HG03175 (cell line): Measurements from ENCODE around the gene LIN28B.

Experiments used
- ATAC-seq: cut with Tn5 transposase; IDR thresholded peaks from one replicate; pipeline ENCODE4 v1.9.1; 2021; ENCODE audit warnings: mild to moderate bottlenecking, moderate library complexity; ENCODE audit not compliant: unreplicated experiment

The LIN28B gene

DNA sequence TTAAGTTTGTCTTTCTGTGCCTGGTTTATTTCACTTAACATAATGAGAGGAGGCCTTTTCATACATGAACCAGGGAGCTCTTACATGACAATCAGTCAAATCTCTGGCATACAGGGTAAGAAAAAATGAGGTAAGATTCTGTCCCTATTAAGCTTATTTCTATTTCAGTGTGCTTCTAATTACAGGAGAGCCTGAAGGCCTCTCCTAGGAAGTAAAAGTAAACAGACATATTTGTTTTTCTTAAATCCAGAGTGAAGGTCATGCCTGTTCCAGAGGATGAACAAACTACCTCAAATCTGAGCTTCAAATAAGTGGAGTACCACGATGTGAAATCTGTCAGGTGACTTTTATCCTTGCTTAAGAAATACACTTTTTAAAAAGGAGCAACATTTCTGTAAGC lies 150.3 kb downstream of the LIN28B start:
- ATAC-seq, result no peak

DNA sequence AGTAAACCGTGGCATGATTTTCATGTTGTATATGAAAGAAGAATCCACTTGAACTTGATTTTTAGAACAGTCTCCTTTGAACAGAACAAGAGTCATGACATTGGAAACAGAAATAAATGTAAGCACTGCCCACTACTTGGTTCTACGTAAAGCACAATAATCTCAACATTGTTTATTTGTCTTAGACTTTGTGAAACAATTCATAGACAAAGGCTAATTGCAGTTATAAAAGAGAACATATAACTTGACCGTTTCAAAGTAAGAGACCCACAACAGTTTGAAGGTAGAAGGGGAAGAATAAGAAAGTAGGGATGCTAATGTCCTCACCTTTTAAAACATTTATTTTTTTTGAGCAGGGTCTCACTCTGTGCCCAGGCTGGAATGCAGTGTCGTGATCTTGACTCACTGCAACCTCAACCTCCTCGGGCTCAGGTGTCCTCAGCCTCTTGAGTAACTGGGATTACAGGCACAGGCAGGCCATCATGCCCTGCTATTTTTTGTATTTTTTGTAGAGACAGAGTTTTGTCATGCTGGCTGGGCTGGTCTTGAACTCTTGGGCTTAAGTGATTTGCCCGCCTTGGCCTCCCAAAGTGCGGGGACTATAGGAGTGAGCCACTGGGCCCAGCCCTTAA lies 151.8 kb downstream of the LIN28B start:
- ATAC-seq, result no peak

DNA sequence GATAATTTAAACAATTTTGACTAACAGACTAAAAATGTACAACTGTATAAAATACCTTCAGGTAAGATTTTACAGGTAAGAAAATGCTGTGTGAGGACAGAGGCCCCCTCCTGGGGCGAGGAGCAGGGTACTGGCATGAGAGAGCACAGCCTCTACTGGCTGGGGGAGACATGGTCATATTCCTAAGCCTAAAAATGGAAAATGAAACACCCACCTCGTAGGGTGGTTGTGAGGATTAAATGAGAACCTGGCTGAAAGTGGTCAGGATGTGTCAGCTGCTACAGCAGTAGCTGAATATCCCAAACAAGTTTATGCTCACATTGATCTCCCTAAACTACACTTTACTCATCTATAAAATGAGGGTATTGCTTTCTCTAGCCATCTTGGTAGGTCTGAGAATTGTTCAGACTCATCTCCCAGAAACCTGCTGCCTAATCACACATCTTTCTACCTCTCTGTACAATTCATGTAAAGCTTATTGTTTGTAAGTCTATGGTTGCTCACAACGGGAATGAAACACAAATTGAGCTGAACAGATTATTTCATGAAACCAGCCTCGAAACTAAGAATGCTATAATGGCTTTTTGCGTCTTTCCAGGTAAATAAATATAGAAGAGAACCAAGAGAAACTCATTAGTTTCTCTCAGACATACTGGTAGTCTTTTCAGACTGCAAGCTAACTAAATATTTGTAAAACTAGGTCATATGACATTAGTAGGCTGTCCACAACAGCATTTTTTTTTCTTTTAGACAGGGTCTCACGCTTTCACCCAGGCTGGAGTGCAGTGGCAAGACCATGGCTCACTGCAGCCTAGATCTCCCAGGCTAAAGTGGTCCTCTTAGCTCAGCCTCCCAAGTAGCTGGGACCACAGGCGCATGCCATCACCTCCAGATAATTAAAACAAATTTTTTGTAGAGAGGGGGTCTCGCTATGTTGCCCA lies 153.3 kb downstream of the LIN28B start:
- ATAC-seq, result peak; percentile 47

DNA sequence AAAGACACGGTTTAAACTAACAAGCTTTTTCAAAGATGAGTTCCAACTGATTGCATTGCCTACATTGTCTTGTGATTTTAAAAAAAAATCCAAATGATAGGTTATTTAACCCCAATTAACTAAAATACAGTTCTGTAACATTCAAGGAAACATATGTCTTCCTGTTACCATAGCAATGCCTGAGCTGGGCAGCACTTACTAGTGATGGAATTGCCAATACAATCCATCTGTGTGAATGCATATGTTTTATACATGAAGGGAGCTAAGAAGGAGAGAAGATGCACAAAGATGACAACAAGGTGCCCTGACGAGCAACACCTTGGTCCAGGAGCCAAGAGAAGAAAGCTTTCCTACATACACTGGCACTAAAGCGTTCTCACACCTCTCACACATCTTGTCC lies 154.2 kb downstream of the LIN28B start:
- no peak for ATAC-seq

DNA sequence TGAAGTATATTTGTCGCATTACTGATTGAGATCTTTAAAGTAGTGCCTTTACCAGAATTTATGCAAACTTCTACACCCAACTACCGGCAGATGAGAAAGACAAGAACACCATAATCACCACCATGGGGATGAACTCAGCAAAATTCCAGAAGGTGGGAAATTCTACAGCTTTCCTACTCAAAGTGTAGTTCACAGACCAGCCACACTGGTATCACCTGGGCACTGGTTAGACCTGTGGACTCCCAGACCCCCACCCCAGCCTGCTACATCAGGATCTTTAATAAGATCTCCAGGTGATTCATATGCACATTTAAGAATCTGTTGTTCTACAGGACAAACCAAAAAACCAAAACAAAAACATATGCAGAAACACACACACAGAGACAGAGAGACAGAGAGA lies 155.0 kb downstream of the LIN28B start:
- no peak for ATAC-seq

DNA sequence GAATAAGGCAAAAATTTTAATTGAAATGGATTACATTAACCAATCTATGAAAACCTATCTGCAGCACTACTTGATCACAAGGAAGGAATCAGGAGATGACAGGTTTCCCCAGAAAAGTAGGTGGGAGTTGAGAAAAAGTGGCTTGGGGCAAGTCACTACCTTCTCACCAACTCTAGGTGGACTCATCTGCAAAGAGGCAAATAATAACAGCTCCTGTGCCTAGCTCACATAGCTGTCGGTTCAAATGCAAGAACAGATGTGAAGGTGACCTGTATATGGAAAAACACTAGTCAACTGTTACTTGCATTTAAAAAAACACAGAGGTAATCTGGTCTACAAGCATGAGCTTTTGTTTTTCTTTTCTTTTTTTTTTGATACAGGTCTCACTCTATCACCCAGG lies 155.7 kb downstream of the LIN28B start:
- ATAC-seq, result no peak

DNA sequence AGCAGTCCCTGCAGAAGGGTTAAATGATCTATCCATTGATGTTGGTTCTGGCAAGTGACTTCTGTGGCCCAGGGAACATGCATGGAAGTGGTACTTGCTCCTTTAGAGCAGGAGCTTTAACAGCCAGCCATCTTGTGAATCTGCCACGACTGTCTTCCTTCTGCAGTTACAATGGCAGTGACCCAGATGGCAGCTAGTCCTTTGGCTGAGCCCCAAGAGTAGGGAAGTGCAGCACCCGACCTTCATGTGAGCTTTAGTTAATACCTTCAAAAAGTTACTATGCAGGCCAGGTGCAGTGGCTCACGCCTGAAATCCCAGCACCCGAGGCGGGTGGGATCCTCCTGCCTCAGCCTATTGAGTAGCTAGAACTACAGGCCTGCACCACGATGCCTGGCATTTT lies 156.5 kb downstream of the LIN28B start:
- ATAC-seq, result no peak

DNA sequence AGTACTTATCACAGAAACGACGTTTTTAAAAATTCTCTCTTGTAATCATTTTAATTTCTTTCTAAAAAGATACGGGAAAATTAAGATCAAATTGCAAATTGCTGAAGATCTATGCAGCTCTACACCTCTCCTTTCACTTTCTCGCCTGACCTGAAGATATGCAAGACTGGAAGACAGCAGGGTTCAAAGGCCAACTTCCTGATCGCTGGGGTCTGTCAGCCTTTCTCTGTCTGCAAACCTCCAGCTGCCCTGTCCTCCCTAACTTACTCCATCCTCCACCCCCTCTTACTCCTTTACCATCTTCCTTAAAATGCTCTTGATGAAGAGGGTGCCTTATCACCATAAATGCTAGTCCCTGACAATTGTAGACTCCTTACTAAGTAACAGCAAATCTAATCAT lies 159.2 kb downstream of the LIN28B start:
- ATAC-seq, result no peak

DNA sequence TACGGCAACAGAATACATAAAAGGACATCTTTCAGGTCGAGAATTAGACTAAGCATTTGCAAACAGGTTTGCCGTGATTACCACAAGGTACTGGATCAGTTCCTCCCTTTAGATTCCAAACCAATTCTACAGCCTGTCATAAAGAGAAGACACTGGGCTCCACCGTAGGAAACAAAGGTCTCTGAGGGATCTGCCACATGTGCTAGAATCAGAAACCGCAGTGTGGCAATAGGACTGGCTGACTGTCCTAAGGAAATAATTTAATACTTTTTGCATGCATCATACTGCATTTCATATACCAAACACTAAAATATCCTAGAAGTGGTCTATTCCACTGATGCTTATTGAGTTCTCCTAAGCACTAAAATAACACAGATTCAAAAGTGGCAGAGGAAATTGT lies 163.7 kb downstream of the LIN28B start:
- no peak for ATAC-seq

DNA sequence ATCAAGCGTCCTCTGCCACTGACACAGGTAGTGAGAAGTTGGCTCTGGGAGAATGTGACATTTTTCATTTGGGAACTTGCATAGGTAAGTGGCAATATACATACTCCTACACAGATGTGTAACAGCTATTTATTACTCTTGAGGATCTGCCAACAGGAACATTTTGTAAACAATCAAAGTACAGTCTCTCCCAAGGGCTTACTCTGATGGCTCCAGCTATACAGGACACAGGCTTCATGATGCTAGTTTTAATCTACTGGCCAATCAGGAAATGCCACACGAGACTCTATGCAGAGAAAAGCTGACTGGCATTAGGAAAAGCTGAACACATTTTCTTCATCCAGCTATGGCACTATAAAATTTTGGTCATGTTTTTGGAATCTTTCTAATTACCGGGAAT lies 165.1 kb downstream of the LIN28B start:
- ATAC-seq, result no peak

DNA sequence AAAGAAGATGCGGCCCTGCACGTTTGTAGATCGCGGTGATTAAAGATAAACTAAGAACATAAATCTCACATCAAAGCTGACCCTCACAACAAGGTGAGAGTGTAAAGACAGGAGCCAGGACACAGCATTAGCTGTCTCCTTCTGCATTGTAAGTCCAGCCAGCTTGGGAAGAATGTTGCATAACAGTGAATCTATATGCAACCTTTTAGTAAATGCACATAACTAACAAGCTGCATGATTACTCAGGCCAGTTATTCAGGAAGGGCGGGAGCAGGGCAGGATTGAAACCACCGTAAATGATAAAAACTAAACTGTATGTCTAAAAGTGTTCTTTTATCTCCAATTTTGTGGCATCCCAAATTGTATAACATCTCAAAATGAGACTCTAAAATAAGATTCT lies 165.8 kb downstream of the LIN28B start:
- no peak for ATAC-seq
